ENCODE measurements around the gene CST9. TPM values are rescaled to one million over a fixed set of nuclear protein-coding genes. Genes with fewer than 3 reads are reported as not detected.

The CST9 gene
- total and polyA plus RNA-seq, 9 of the 15 experiments (the other 6 are each of a cell fraction or from before 2014, with no cell fraction given), result not detected

- FAIRE-seq, result no peak
Measured at GRCh38 chr20:23649242-23649641, 43.5 kb upstream of the CST9 start.

GRCh38 chr20:23647346-23647745 is 41.6 kb upstream of the CST9 start:
- Histone ChIP-seq H3K36me3 (ENCODE audit: control insufficient read depth, insufficient read depth, low read length) (no peaks in the 10 kb centered on the region), H4K20me1 (replicated peaks; ENCODE audit: control insufficient read depth, insufficient read depth, low read length) (no peaks in the 10 kb centered on the region), H3K4me3 (no peak overlapping the region), H3K9me3 (replicated peaks; ENCODE audit: control insufficient read depth, insufficient read depth, low read depth, low read length) (no peaks in the 10 kb centered on the region), H3K27me3 (ENCODE audit: control insufficient read depth in 2 of 2, insufficient read depth in 2 of 2, low read length in 2 of 2) (no peaks in the 10 kb centered on the region), H3K4me2 (ENCODE audit: insufficient read depth, low read length) (no peak overlapping the region), H3K27ac (ENCODE audit: extremely low read depth, low read depth, low read length) (no peak overlapping the region), H2AFZ (ENCODE audit: low read depth, low read length) (no peak overlapping the region), H3K4me1 (replicated peaks in 1 of 2; ENCODE audit: control insufficient read depth in 2 of 2, insufficient read depth in 2 of 2, low read length in 2 of 2) (no peaks in the 10 kb centered on the region), H3K9me1 (ENCODE audit: control insufficient read depth, insufficient read depth, low read length) (no peaks in the 10 kb centered on the region), H3K9ac (ENCODE audit: insufficient read depth in 1 of 2, low read depth in 2 of 2, low read length in 2 of 2) (no peak overlapping the region), H3K79me2 (ENCODE audit: control insufficient read depth, insufficient read depth, low read length) (no peaks in the 10 kb centered on the region)
- no TSS peak for BruUV-seq (replicated peaks)
- ATAC-seq, result no peak
- no peak for DNase-seq (ENCODE audit: extremely low read depth in 1 of 4, low spot score in 3 of 4)
- intact Hi-C loops (cut with micrococcal nuclease) (no loop called here), in situ Hi-C loops (cut with MboI) (no loop called here)
- FAIRE-seq, result no peak
- 18% methylated on average over 2 of the region's 2 CpGs for WGBS (ENCODE audit: insufficient coverage, low coverage, missing lambda C conversion rate)
- POLR2A ChIA-PET, result no interaction called here
- CTCF ChIA-PET (ENCODE audit: low intra/inter-chr PET ratio), result interaction anchor here (0.7 kb wide), 1 partner anchor 67 kb away, joined by 5 read pairs; no protein-coding TSS in a partner anchor
- no peak for TF ChIP-seq HLTF (IDR thresholded peaks at IDR 0.05)
- TF ChIP-seq TAL1 (IDR thresholded peaks at IDR 0.05), result no peak
- TF ChIP-seq RBM14 (IDR thresholded peaks at IDR 0.05; ENCODE audit: borderline replicate concordance, insufficient read depth, low read depth, low read length), result no peak
- TF ChIP-seq MAFK (IDR thresholded peaks at IDR 0.05; ENCODE audit: low read length), result no peak

More at GRCh38 chr20:23649242-23649641, 43.5 kb upstream of the CST9 start:
- no peaks in the 10 kb centered on the region for H4K20me1 ChIP-seq (replicated peaks; ENCODE audit: control insufficient read depth, insufficient read depth, low read length)
- H3K9ac ChIP-seq (ENCODE audit: insufficient read depth in 1 of 2, low read depth in 2 of 2, low read length in 2 of 2), result no peak overlapping the region
- 25% methylated on average over 2 of the region's 2 CpGs for WGBS (ENCODE audit: insufficient coverage, low coverage, missing lambda C conversion rate)
- BruUV-seq (replicated peaks), result no TSS peak
- no peak overlapping the region for H2AFZ ChIP-seq (ENCODE audit: low read depth, low read length)
- H3K36me3 ChIP-seq (ENCODE audit: control insufficient read depth, insufficient read depth, low read length), result no peaks in the 10 kb centered on the region
- no peak overlapping the region for H3K4me2 ChIP-seq (ENCODE audit: insufficient read depth, low read length)
- no peaks in the 10 kb centered on the region for H3K9me3 ChIP-seq (replicated peaks; ENCODE audit: control insufficient read depth, insufficient read depth, low read depth, low read length)
- H3K27ac ChIP-seq (ENCODE audit: extremely low read depth, low read depth, low read length), result no peak overlapping the region
- H3K9me1 ChIP-seq (ENCODE audit: control insufficient read depth, insufficient read depth, low read length), result no peaks in the 10 kb centered on the region
- intact Hi-C loops (cut with micrococcal nuclease) (no loop called here), in situ Hi-C loops (cut with MboI) (no loop called here)
- ChIA-PET POLR2A (interaction anchor here (1.5 kb wide), 1 partner anchor 11 kb away, joined by 4 read pairs; no protein-coding TSS in a partner anchor), CTCF (ENCODE audit: low intra/inter-chr PET ratio) (no interaction called here)
- ATAC-seq (no peak), DNase-seq (ENCODE audit: extremely low read depth in 1 of 4, low spot score in 3 of 4) (no peak)
- H3K4me1 ChIP-seq (replicated peaks in 1 of 2; ENCODE audit: control insufficient read depth in 2 of 2, insufficient read depth in 2 of 2, low read length in 2 of 2), result no peaks in the 10 kb centered on the region
- no peak overlapping the region for H3K4me3 ChIP-seq
- H3K79me2 ChIP-seq (ENCODE audit: control insufficient read depth, insufficient read depth, low read length), result no peaks in the 10 kb centered on the region
- TF ChIP-seq E2F1 (CRISPR knock-in tag; IDR thresholded peaks at IDR 0.05) (no peak), CEBPB (tag; IDR thresholded peaks at IDR 0.05) (peak; percentile 53)
- no peaks in the 10 kb centered on the region for H3K27me3 ChIP-seq (ENCODE audit: control insufficient read depth in 2 of 2, insufficient read depth in 2 of 2, low read length in 2 of 2)
